ENCODE data around the gene ASB10. TPM values are rescaled to one million over a fixed set of nuclear protein-coding genes. Genes with fewer than 3 reads are reported as not detected.

The ASB10 gene
- total and polyA plus RNA-seq, 2 of the 4 experiments (the other 2 are of a cell fraction) = not detected

DNA sequence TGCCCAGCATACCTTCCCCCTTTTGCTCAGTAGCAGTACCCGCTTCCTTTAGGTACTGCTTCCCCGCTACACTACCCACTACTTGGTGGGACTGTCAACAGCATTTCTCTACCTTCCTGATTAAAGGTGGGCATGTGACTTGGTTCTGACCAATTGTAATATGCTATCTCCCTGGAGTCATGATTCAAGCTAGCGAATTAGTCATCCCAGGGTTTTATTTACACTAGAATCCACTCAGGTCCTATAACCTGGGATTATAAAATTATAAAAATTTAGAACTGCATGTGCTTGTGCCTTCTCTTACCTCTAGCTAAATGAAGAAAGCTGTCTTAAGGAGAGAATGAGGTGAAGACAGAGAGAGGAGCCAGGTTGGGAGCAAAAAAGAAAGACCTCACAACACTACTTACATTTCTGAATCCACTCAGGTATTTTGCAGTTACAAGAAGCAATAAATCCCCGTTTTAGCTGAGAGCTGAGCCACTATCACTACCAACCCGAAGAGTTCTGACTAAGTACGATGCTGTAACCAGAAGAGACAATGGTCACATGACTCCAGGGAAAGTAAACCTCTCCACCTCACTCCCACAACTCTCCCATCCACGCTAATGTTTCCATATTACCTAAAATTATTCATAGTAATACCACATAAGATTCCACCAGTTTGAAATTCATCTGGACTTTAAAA is 29.3 kb downstream of the ASB10 start:
- H3K9me1 ChIP-seq (ENCODE audit: insufficient read depth, low read length) = no peaks in the 10 kb centered on the region
- no peak overlapping the region for H4K91ac ChIP-seq (ENCODE audit: insufficient read depth, low read depth, low read length)
- no TSS peak for BruUV-seq (replicated peaks)
- H2AK5ac ChIP-seq (ENCODE audit: low read depth, low read length) = no peak overlapping the region
- no peaks in the 10 kb centered on the region for H3K4me1 ChIP-seq (ENCODE audit: control insufficient read depth, insufficient read depth, low read length)
- no peak overlapping the region for H3K9ac ChIP-seq (ENCODE audit: low read depth, low read length)
- no peak overlapping the region for H2BK20ac ChIP-seq (ENCODE audit: low read depth, low read length)
- H2BK5ac ChIP-seq (ENCODE audit: low read depth, low read length, poor library complexity, severe bottlenecking) = no peak overlapping the region
- H3K18ac ChIP-seq (ENCODE audit: low read depth, low read length) = no peak overlapping the region
- no peak overlapping the region for H2BK120ac ChIP-seq (ENCODE audit: low read depth, low read length)
- CTCF ChIA-PET = no interaction called here
- no peaks in the 10 kb centered on the region for H3K36me3 ChIP-seq (ENCODE audit: control insufficient read depth, insufficient read depth, low read length)
- intact Hi-C loops (cut with micrococcal nuclease) (no loop called here), dilution Hi-C loops (cut with HindIII; ENCODE audit: low sequenced_read_pairs, unreplicated experiment) (no loop called here), in situ Hi-C loops (cut with MboI; ENCODE audit: low sequenced_read_pairs) (no loop called here)
- POLR2A ChIA-PET (ENCODE audit: unreplicated experiment) = no interaction called here
- H3K4me3 ChIP-seq (ENCODE audit: insufficient read depth, low read depth, low read length) = no peak overlapping the region
- no peak overlapping the region for H3K4ac ChIP-seq (ENCODE audit: low read depth, low read length)
- H3K56ac ChIP-seq (ENCODE audit: extremely low read depth, insufficient read depth, low read length) = no peak overlapping the region
- no peaks in the 10 kb centered on the region for H3K9me3 ChIP-seq (ENCODE audit: control insufficient read depth, insufficient read depth, low read length)
- no peaks in the 10 kb centered on the region for H3K79me1 ChIP-seq (ENCODE audit: low read depth in 1 of 2, low read length in 2 of 2)
- H2AK9ac ChIP-seq (replicated peaks; ENCODE audit: low read depth, low read length, poor library complexity) = no peak overlapping the region
- ATAC-seq (ENCODE audit: low read depth) (no peak), DNase-seq (peak; percentile 26)
- no peak overlapping the region for H3K4me2 ChIP-seq (ENCODE audit: low read depth, low read length)
- WGBS, 2 experiments (ENCODE audit: extremely low coverage in 2 of 2, insufficient read length in 1 of 2) = no CpG with 5 or more reads among the region's 7 CpGs
- no peak overlapping the region for H4K5ac ChIP-seq (ENCODE audit: low read depth, low read length)
- TF ChIP-seq, protein P1, sequence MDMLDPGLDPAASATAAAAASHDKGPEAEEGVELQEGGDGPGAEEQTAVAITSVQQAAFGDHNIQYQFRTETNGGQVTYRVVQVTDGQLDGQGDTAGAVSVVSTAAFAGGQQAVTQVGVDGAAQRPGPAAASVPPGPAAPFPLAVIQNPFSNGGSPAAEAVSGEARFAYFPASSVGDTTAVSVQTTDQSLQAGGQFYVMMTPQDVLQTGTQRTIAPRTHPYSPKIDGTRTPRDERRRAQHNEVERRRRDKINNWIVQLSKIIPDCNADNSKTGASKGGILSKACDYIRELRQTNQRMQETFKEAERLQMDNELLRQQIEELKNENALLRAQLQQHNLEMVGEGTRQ (IDR thresholded peaks at IDR 0.05; ENCODE audit: low read depth, low read length) = peak; percentile 83
- TF ChIP-seq RAD21 (IDR thresholded peaks at IDR 0.05; ENCODE audit: low read length) = no peak
- H2BK15ac ChIP-seq (ENCODE audit: low read depth, low read length) = no peak overlapping the region
- H2AFZ ChIP-seq (replicated peaks; ENCODE audit: low read length, poor library complexity) = no peak overlapping the region
- no peaks in the 10 kb centered on the region for H4K20me1 ChIP-seq (ENCODE audit: insufficient read depth, low read length)
- no peak overlapping the region for H3K14ac ChIP-seq (replicated peaks; ENCODE audit: low read depth, low read length)
- H4K8ac ChIP-seq (ENCODE audit: low read depth in 2 of 2, low read length in 2 of 2) = no peak overlapping the region
- H3K27me3 ChIP-seq (ENCODE audit: control insufficient read depth, insufficient read depth, low read length) = peaks cover 64% of the 10 kb centered on the region
- no peak overlapping the region for H3K27ac ChIP-seq (ENCODE audit: insufficient read depth, low read length)
- no peak overlapping the region for H3K23ac ChIP-seq (ENCODE audit: low read depth, low read length)

Data from IMR-90 (cell line).